22Rv1 (cell line): ENCODE data around the gene LINGO3.

Source experiments
- ZFX ChIP-seq: fragments of 450-650 bp; IDR thresholded peaks from 2 replicates; pipeline ENCODE4 v1.6.1; 2017; ENCODE audit warnings: antibody characterized with exemption, borderline replicate concordance
- TF ChIP-seq, protein P1 (sequence below): fragments of 450-650 bp; IDR thresholded peaks from 2 replicates; pipeline ENCODE4 v1.5.1; 2017; ENCODE audit warnings: mild to moderate bottlenecking

DNA sequence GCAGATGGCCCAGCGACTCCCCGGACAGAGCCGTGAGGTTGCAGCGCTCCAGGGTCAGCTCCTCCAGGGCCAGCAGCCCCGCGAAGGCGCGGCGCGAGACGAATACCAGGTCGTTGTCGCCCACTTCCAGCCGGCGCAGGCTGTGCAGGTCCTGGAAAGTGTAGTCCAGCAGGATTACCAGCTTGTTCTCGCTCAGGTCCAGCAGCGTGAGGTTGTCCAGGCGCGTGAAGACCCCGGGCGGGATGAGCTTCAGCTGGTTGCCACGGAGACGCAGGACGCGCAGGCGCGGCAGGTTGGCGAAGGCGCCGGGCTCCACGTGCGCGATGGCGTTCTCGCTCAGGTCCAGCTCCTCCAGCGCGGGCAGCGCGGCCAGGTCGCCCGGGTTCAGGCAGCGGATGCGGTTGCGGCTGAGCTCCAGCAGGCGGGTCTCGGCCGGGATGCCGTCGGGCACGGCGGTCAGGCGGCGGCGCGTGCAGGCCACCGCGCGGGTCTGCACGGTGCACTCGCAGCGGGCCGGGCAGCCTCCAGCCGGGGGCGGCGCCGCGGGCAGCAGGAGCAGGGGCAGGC lies 16.7 kb downstream of the LINGO3 start:
- TF ChIP-seq, protein P1, sequence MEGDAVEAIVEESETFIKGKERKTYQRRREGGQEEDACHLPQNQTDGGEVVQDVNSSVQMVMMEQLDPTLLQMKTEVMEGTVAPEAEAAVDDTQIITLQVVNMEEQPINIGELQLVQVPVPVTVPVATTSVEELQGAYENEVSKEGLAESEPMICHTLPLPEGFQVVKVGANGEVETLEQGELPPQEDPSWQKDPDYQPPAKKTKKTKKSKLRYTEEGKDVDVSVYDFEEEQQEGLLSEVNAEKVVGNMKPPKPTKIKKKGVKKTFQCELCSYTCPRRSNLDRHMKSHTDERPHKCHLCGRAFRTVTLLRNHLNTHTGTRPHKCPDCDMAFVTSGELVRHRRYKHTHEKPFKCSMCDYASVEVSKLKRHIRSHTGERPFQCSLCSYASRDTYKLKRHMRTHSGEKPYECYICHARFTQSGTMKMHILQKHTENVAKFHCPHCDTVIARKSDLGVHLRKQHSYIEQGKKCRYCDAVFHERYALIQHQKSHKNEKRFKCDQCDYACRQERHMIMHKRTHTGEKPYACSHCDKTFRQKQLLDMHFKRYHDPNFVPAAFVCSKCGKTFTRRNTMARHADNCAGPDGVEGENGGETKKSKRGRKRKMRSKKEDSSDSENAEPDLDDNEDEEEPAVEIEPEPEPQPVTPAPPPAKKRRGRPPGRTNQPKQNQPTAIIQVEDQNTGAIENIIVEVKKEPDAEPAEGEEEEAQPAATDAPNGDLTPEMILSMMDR, result no peak
- no peak for TF ChIP-seq ZFX
